ENCODE data around the gene CCDC85C. TPM values are rescaled to one million over a fixed set of nuclear protein-coding genes. Genes with fewer than 3 reads are reported as not detected.

The CCDC85C gene
- total and polyA plus RNA-seq, 10 donors = 1.6 to 12.4 (median 8.1) TPM

GRCh38 chr14:99520571-99521081, 83.4 kb downstream of the CCDC85C start:
- no peaks in the 10 kb centered on the region for H3K9me3 ChIP-seq
- WGBS, 5 donors = 77 to 98% (median 90%) methylated on average over 11 of the region's 11 CpGs

GRCh38 chr14:99519931-99520421, 84.0 kb downstream of the CCDC85C start:
- H3K9me3 ChIP-seq = no peaks in the 10 kb centered on the region
- no peak for DNase-seq
- peaks cover 0 to 9% (median 0%) of the 10 kb centered on the region in 6 donors for H3K36me3 ChIP-seq
- no peak overlapping the region for H3K4me3 ChIP-seq
- TF ChIP-seq POLR2A (IDR thresholded peaks at IDR 0.05) (no peak), POLR2AphosphoS5 (IDR thresholded peaks at IDR 0.05) (no peak)
- TF ChIP-seq, protein P1, sequence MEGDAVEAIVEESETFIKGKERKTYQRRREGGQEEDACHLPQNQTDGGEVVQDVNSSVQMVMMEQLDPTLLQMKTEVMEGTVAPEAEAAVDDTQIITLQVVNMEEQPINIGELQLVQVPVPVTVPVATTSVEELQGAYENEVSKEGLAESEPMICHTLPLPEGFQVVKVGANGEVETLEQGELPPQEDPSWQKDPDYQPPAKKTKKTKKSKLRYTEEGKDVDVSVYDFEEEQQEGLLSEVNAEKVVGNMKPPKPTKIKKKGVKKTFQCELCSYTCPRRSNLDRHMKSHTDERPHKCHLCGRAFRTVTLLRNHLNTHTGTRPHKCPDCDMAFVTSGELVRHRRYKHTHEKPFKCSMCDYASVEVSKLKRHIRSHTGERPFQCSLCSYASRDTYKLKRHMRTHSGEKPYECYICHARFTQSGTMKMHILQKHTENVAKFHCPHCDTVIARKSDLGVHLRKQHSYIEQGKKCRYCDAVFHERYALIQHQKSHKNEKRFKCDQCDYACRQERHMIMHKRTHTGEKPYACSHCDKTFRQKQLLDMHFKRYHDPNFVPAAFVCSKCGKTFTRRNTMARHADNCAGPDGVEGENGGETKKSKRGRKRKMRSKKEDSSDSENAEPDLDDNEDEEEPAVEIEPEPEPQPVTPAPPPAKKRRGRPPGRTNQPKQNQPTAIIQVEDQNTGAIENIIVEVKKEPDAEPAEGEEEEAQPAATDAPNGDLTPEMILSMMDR (IDR thresholded peaks at IDR 0.05 in 8 of 11, conservative IDR thresholded peaks at IDR 0.05 in 3 of 11) = no peak
- peaks cover 4 to 41% (median 20%) of the 10 kb centered on the region in 6 donors for H3K4me1 ChIP-seq
- 68 to 99% (median 83%) methylated on average over 4 to 6 of the region's 6 CpGs for WGBS, 5 donors
- no peak overlapping the region for H3K27ac ChIP-seq
- intact Hi-C loops (cut with DNase I; ENCODE audit: low total_unique reads) = loop anchor here (2.0 to 10.0 kb wide), 2 partner anchors 109 to 365 kb away; no protein-coding TSS in a partner anchor
- H3K27me3 ChIP-seq (replicated peaks in 1 of 7) = no peaks in the 10 kb centered on the region

More at GRCh38 chr14:99520571-99521081, 83.4 kb downstream of the CCDC85C start:
- Histone ChIP-seq H3K36me3 (peaks cover 0 to 2% (median 0%) of the 10 kb centered on the region in 6 donors), H3K4me3 (no peak overlapping the region), H3K27ac (no peak overlapping the region), H3K27me3 (replicated peaks in 1 of 7) (no peaks in the 10 kb centered on the region), H3K4me1 (peaks cover 7 to 47% (median 26%) of the 10 kb centered on the region in 6 donors)
- DNase-seq = peak; percentile 69
- intact Hi-C loops (cut with DNase I; ENCODE audit: low total_unique reads) = no loop called here
- TF ChIP-seq POLR2A (IDR thresholded peaks at IDR 0.05) = no peak
- TF ChIP-seq POLR2AphosphoS5 (IDR thresholded peaks at IDR 0.05) = no peak
- TF ChIP-seq, protein P1 (IDR thresholded peaks at IDR 0.05 in 8 of 11, conservative IDR thresholded peaks at IDR 0.05 in 3 of 11) = no peak

GRCh38 chr14:99519347-99519881, 84.6 kb downstream of the CCDC85C start:
- no peak for DNase-seq
- H3K9me3 ChIP-seq = no peaks in the 10 kb centered on the region
- H3K27ac ChIP-seq = no peak overlapping the region
- H3K4me1 ChIP-seq = peaks cover 0 to 35% (median 17%) of the 10 kb centered on the region in 6 donors
- TF ChIP-seq, protein P1 (IDR thresholded peaks at IDR 0.05 in 8 of 11, conservative IDR thresholded peaks at IDR 0.05 in 3 of 11) = no peak
- TF ChIP-seq POLR2AphosphoS5 (IDR thresholded peaks at IDR 0.05) = no peak
- TF ChIP-seq POLR2A (IDR thresholded peaks at IDR 0.05) = no peak
- H3K36me3 ChIP-seq = peaks cover 0 to 15% (median 0%) of the 10 kb centered on the region in 6 donors
- no peak overlapping the region for H3K4me3 ChIP-seq
- 90 to 98% (median 92%) methylated on average over 8 of the region's 8 CpGs for WGBS, 5 donors
- intact Hi-C loops (cut with DNase I; ENCODE audit: low total_unique reads) = loop anchor here (2.0 to 10.0 kb wide), 2 partner anchors 109 to 365 kb away; no protein-coding TSS in a partner anchor
- no peaks in the 10 kb centered on the region for H3K27me3 ChIP-seq (replicated peaks in 1 of 7)

All from spleen (tissue), 11 donors.